HEK293 (cell line): ENCODE results near the gene PLCH2.

ENCODE experiments used
- CTCF ChIA-PET: fragments of 350-600 bp; formaldehyde crosslinking; extraction: SDS; loops from one replicate; lab custom pipeline; 2021; ENCODE audit warnings: antibody characterized with exemption; lab: Yijun Ruan, JAX
- POLR2A ChIA-PET: fragments of 300-600 bp; formaldehyde crosslinking; extraction: SDS; loops from one replicate; lab custom pipeline; 2020; ENCODE audit warnings: antibody characterized with exemption, inconsistent platforms; lab: Yijun Ruan, JAX
- H3K27ac ChIP-seq: fragments of 200-500 bp; sonication (Bioruptor generic); 2 replicates; pipeline ENCODE4 v1.5.1; 2014; ENCODE audit warnings: low read depth, low read length, control low read depth, inconsistent platforms; ENCODE audit errors: extremely low read depth
- H3K36me3 ChIP-seq, 2 experiments: fragments of 200-500 bp in 1 of 2; sonication (Bioruptor generic) in 1 of 2; 1 replicate in 1 of 2; 2 replicates in 1 of 2; pipeline ENCODE4 v1.5.1; 2014 to 2017; ENCODE audit warnings: inconsistent platforms in 2 of 2, low read length in 2 of 2; ENCODE audit not compliant: control insufficient read depth in 2 of 2, insufficient read depth in 1 of 2
- H3K4me1 ChIP-seq: fragments of 200-500 bp; sonication (Bioruptor generic); 2 replicates; pipeline ENCODE4 v1.5.1; 2014; ENCODE audit warnings: mild to moderate bottlenecking, low read length, inconsistent platforms; ENCODE audit not compliant: control insufficient read depth, insufficient read depth
- H3K4me3 ChIP-seq: 2 replicates; pipeline ENCODE4 v1.5.1; 2011; ENCODE audit warnings: low read depth, mild to moderate bottlenecking, control low read depth, low read length, moderate library complexity
- H3K9me3 ChIP-seq: fragments of 200-500 bp; sonication (Bioruptor generic); 2 replicates; pipeline ENCODE4 v1.5.1; 2014; ENCODE audit warnings: low read depth, low read length, inconsistent platforms; ENCODE audit not compliant: control insufficient read depth, insufficient read depth
- ATF2 ChIP-seq: fragments of 450-650 bp; formaldehyde crosslinking; IDR thresholded peaks from 2 replicates; pipeline ENCODE4 v1.5.1; 2016; ENCODE audit warnings: missing biosample characterization, missing genetic modification characterization, low read depth
- FEZF1 ChIP-seq: fragments of 450-650 bp; formaldehyde crosslinking; IDR thresholded peaks from 2 replicates; pipeline ENCODE4 v1.5.1; 2016; ENCODE audit warnings: missing biosample characterization, missing genetic modification characterization
- GLI2 ChIP-seq: fragments of 450-650 bp; formaldehyde crosslinking; IDR thresholded peaks from 2 replicates; pipeline ENCODE4; 2017; ENCODE audit warnings: missing biosample characterization, missing genetic modification characterization, low read depth, borderline replicate concordance
- GLIS1 ChIP-seq: fragments of 450-650 bp; formaldehyde crosslinking; IDR thresholded peaks from 2 replicates; pipeline ENCODE4 v1.5.1; 2016; ENCODE audit warnings: missing biosample characterization, missing genetic modification characterization
- KLF17 ChIP-seq: fragments of 450-650 bp; formaldehyde crosslinking; IDR thresholded peaks from 2 replicates; pipeline ENCODE4 v1.5.1; 2016; ENCODE audit warnings: missing biosample characterization, missing genetic modification characterization
- PRDM10 ChIP-seq: fragments of 450-650 bp; formaldehyde crosslinking; IDR thresholded peaks from 2 replicates; pipeline ENCODE4 v1.5.1; 2016; ENCODE audit warnings: missing biosample characterization, missing genetic modification characterization
- TSHZ1 ChIP-seq: fragments of 450-650 bp; formaldehyde crosslinking; IDR thresholded peaks from 2 replicates; pipeline ENCODE4 v1.5.1; 2016; ENCODE audit warnings: missing biosample characterization, missing genetic modification characterization, borderline replicate concordance
- ZNF24 ChIP-seq: fragments of 450-650 bp; formaldehyde crosslinking; IDR thresholded peaks from 2 replicates; pipeline ENCODE4 v1.5.1; 2016; ENCODE audit warnings: missing biosample characterization, missing genetic modification characterization
- ZNF354C ChIP-seq: fragments of 450-650 bp; formaldehyde crosslinking; IDR thresholded peaks from 2 replicates; pipeline ENCODE4 v1.5.1; 2016; ENCODE audit warnings: missing biosample characterization, missing genetic modification characterization, low read depth, borderline replicate concordance
- ZNF513 ChIP-seq: fragments of 450-650 bp; IDR thresholded peaks from 2 replicates; pipeline ENCODE4 v1.5.1; 2018; ENCODE audit warnings: missing biosample characterization, missing genetic modification characterization
- ZNF626 ChIP-seq: fragments of 450-650 bp; sonication (Bioruptor Pico); formaldehyde crosslinking; IDR thresholded peaks from 2 replicates; pipeline ENCODE4 v1.5.1; 2018; ENCODE audit warnings: missing biosample characterization, missing genetic modification characterization, inconsistent platforms
- ZNF658 ChIP-seq: fragments of 450-650 bp; formaldehyde crosslinking; IDR thresholded peaks from 2 replicates; pipeline ENCODE4; 2016; ENCODE audit warnings: missing biosample characterization, missing genetic modification characterization
- ZNF692 ChIP-seq: fragments of 450-650 bp; formaldehyde crosslinking; IDR thresholded peaks from 2 replicates; pipeline ENCODE4 v1.5.1; 2016; ENCODE audit warnings: missing biosample characterization, missing genetic modification characterization
- ZNF792 ChIP-seq: fragments of 450-650 bp; formaldehyde crosslinking; IDR thresholded peaks from 2 replicates; pipeline ENCODE4 v1.5.1; 2016; ENCODE audit warnings: missing biosample characterization, missing genetic modification characterization

PLCH2 gene

GRCh38 chr1:2472561-2473177, 3.4 kb upstream of the PLCH2 start (continued):
- TF ChIP-seq GLI2 (tag by site-specific recombination): no peak

- ChIA-PET POLR2A (no interaction called here), CTCF (no interaction called here)
- no peak overlapping the region for H3K27ac ChIP-seq
- TF ChIP-seq ZNF692 (tag by site-specific recombination) (peak; percentile 29; the same call in 1 of the 2 replicates), KLF17 (tag by site-specific recombination) (0 out of 2 replicates have a peak, but pooled peaks have one; percentile 3), ZNF354C (tag by site-specific recombination) (no peak)
- no peaks in the 10 kb centered on the region for H3K36me3 ChIP-seq
- H3K4me3 ChIP-seq: no peak overlapping the region
- H3K4me1 ChIP-seq: no peaks in the 10 kb centered on the region
- H3K9me3 ChIP-seq: no peaks in the 10 kb centered on the region
Measured at GRCh38 chr1:2473198-2473597, 2.9 kb upstream of the PLCH2 start.

GRCh38 chr1:2474104-2474844, 1.8 kb upstream of the PLCH2 start:
- CTCF ChIA-PET: no interaction called here

More at GRCh38 chr1:2474104-2474844, 1.8 kb upstream of the PLCH2 start:
- Histone ChIP-seq H3K9me3 (no peaks in the 10 kb centered on the region), H3K27ac (no peak overlapping the region), H3K36me3 (no peaks in the 10 kb centered on the region), H3K4me3 (no peak overlapping the region), H3K4me1 (no peaks in the 10 kb centered on the region)
- TF ChIP-seq PRDM10 (tag by site-specific recombination) (peak; percentile 73), ZNF24 (no peak), FEZF1 (tag by site-specific recombination) (no peak), ZNF513 (tag by site-specific recombination) (no peak), GLIS1 (peak; percentile 89), ATF2 (tag by site-specific recombination) (no peak), TSHZ1 (tag by site-specific recombination) (no peak), ZNF626 (tag by site-specific recombination) (no peak), ZNF792 (tag by site-specific recombination) (no peak), ZNF658 (tag by site-specific recombination) (no peak)
- POLR2A ChIA-PET: no interaction called here
